Measurements from ENCODE around the gene ATAD3A.
A peak's percentile ranks its signal among the peaks of the same experiment; 100 is the strongest.
"Not testable (repeated sequence)": the region's sequence is repeated elsewhere in the genome, so short reads cannot be mapped to it uniquely, and the experiment has no call there.

Gene ATAD3A

GRCh38 chr1:1489861-1490260 lies 22.1 kb upstream of the ATAD3A start:
- DNase-seq (ENCODE audit: low spot score): no peak

- DNase-seq (ENCODE audit: low spot score): no peak
Observed at GRCh38 chr1:1490633-1491230, 21.2 kb upstream of the ATAD3A start.

GRCh38 chr1:1491601-1492000 lies 20.4 kb upstream of the ATAD3A start:
- DNase-seq (ENCODE audit: low spot score): no peak

GRCh38 chr1:1494311-1494710 lies 17.7 kb upstream of the ATAD3A start:
- not testable (repeated sequence) for DNase-seq (ENCODE audit: low spot score)

GRCh38 chr1:1495461-1495975 lies 16.4 kb upstream of the ATAD3A start:
- DNase-seq (ENCODE audit: low spot score): not testable (repeated sequence)

GRCh38 chr1:1504777-1505365 lies 7.1 kb upstream of the ATAD3A start:
- peak; percentile 57 for DNase-seq (ENCODE audit: low spot score)

- peak; percentile 34 for DNase-seq (ENCODE audit: low spot score)
Observed at GRCh38 chr1:1505366-1505798, 6.6 kb upstream of the ATAD3A start.

GRCh38 chr1:1505801-1506200 lies 6.2 kb upstream of the ATAD3A start:
- not testable (repeated sequence) for DNase-seq (ENCODE audit: low spot score)

- DNase-seq (ENCODE audit: low spot score): no peak
Observed at GRCh38 chr1:1507305-1507704, 4.7 kb upstream of the ATAD3A start.

GRCh38 chr1:1508775-1509464 lies 3.0 kb upstream of the ATAD3A start:
- not testable (repeated sequence) for DNase-seq (ENCODE audit: low spot score)

- DNase-seq (ENCODE audit: low spot score): not testable (repeated sequence)
Observed at GRCh38 chr1:1509465-1509850, 2.5 kb upstream of the ATAD3A start.

GRCh38 chr1:1510912-1511532 lies 940 bp upstream of the ATAD3A start:
- DNase-seq (ENCODE audit: low spot score): peak; percentile 6

GRCh38 chr1:1512425-1512824 lies 463 bp downstream of the ATAD3A start:
- DNase-seq (ENCODE audit: low spot score): not testable (repeated sequence)

GRCh38 chr1:1513675-1514074 lies 1.7 kb downstream of the ATAD3A start:
- DNase-seq (ENCODE audit: low spot score): not testable (repeated sequence)

- not testable (repeated sequence) for DNase-seq (ENCODE audit: low spot score)
Observed at GRCh38 chr1:1514376-1514775, 2.4 kb downstream of the ATAD3A start.

- DNase-seq (ENCODE audit: low spot score): not testable (repeated sequence)
Observed at GRCh38 chr1:1516923-1517322, 5.0 kb downstream of the ATAD3A start.

GRCh38 chr1:1517973-1518620 lies 6.1 kb downstream of the ATAD3A start:
- no peak for DNase-seq (ENCODE audit: low spot score)

- DNase-seq (ENCODE audit: low spot score): not testable (repeated sequence)
Observed at GRCh38 chr1:1518621-1519007, 6.7 kb downstream of the ATAD3A start.

- DNase-seq (ENCODE audit: low spot score): not testable (repeated sequence)
Observed at GRCh38 chr1:1519805-1520505, 8.0 kb downstream of the ATAD3A start.

- no peak for DNase-seq (ENCODE audit: low spot score)
Observed at GRCh38 chr1:1521331-1521730, 9.4 kb downstream of the ATAD3A start.

- not testable (repeated sequence) for DNase-seq (ENCODE audit: low spot score)
Observed at GRCh38 chr1:1522536-1522935, 10.6 kb downstream of the ATAD3A start.
